K562 (cell line): ENCODE data around the gene CNTFR. TPM values are rescaled to one million over a fixed set of nuclear protein-coding genes. Genes with fewer than 3 reads are reported as not detected.

Source experiments
- FOXJ2 ChIP-seq: fragments of 200-800 bp; sonication (Bioruptor generic); IDR thresholded peaks from 2 replicates; pipeline ENCODE4 v1.6.1; 2016; ENCODE audit warnings: missing genetic modification characterization, missing compliant biosample characterization
- FOXK1 ChIP-seq: sonication (generic); formaldehyde crosslinking; IDR thresholded peaks from 2 replicates; pipeline ENCODE4 v1.8.0; 2022; ENCODE audit warnings: missing genetic modification reagents, mild to moderate bottlenecking, borderline replicate concordance
- KAT8 ChIP-seq: fragments of 450-650 bp; IDR thresholded peaks from 2 replicates; pipeline ENCODE4 v1.6.1; 2016; ENCODE audit warnings: low read depth, mild to moderate bottlenecking
- KLF13 ChIP-seq: fragments of 450-650 bp; IDR thresholded peaks from 2 replicates; pipeline ENCODE4 v1.6.1; 2016; ENCODE audit warnings: missing genetic modification characterization, low read depth, mild to moderate bottlenecking, missing compliant biosample characterization, moderate library complexity, borderline replicate concordance
- PTBP1 ChIP-seq: fragments of 200-400 bp; formaldehyde crosslinking; IDR thresholded peaks from 2 replicates; pipeline ENCODE4 v1.6.1; 2017; ENCODE audit warnings: low read depth, low read length
- ZBTB7A ChIP-seq: IDR thresholded peaks from 2 replicates; pipeline ENCODE4 v1.6.1; 2011; ENCODE audit warnings: low read depth, mild to moderate bottlenecking, low read length, moderate library complexity, borderline replicate concordance; ENCODE audit not compliant: control insufficient read depth
- ZNF282 ChIP-seq: sonication (generic); formaldehyde crosslinking; IDR thresholded peaks from 2 replicates; pipeline ENCODE4 v1.8.1; 2023; ENCODE audit warnings: missing genetic modification reagents
- ZNF408 ChIP-seq: fragments of 250-450 bp; sonication (Bioruptor Pico); IDR thresholded peaks from 2 replicates; pipeline ENCODE4 v1.4.0; 2020; ENCODE audit warnings: low read depth, mild to moderate bottlenecking, moderate library complexity
- polyA plus RNA-seq, 8 experiments: library from polyadenylated mRNA; depleted of rRNA in 4 of 8; stranded (reverse) in 5 of 8; unstranded in 3 of 8; fragments of >200 nt; fragmentation: Nextera tagmentation in 2 of 8; fragmentation: Illumina TruSeq in 1 of 8; extraction: Ambion mirVana in 2 of 8; extraction: Trizol in 1 of 8; gene quantifications; 2 replicates each; pipeline versions ENCODE4 v1.2.1 to v1.2.3, GENCODE V29; 2011 to 2014; ENCODE audit warnings: inconsistent platforms in 1 of 8, missing spikeins in 1 of 8
- total RNA-seq, 7 experiments: library from RNA; depleted of rRNA in 6 of 7; stranded (reverse); fragments of >200 nt in 6 of 7; fragmentation: Illumina TruSeq in 2 of 7; extraction: Trizol in 2 of 7; gene quantifications; 2 replicates each; pipeline versions ENCODE4 v1.2.1 to v1.2.3, GENCODE V29; 2011 to 2021; ENCODE audit warnings: low replicate concordance in 1 of 7
- TF ChIP-seq, protein P1 (sequence below): fragments of 450-650 bp; IDR thresholded peaks from 2 replicates; pipeline ENCODE4 v1.6.1; 2016; ENCODE audit warnings: mild to moderate bottlenecking, moderate library complexity
- TF ChIP-seq, protein P2 (sequence below): sonication (generic); formaldehyde crosslinking; IDR thresholded peaks from 2 replicates; pipeline ENCODE4 v1.8.0; 2022; ENCODE audit warnings: missing genetic modification reagents, mild to moderate bottlenecking, moderate library complexity, borderline replicate concordance
- TF ChIP-seq, protein P3 (sequence below): fragments of 250-450 bp; sonication (Bioruptor Pico); IDR thresholded peaks from 2 replicates; pipeline ENCODE4 v1.5.1; 2021; ENCODE audit warnings: mild to moderate bottlenecking
- TF ChIP-seq, protein P4 (sequence below): IDR thresholded peaks from 2 replicates; pipeline ENCODE4 v1.6.1; 2011; ENCODE audit warnings: borderline replicate concordance, low read depth, mild to moderate bottlenecking, moderate library complexity, low read length; ENCODE audit not compliant: insufficient read depth, poor library complexity, severe bottlenecking

Gene CNTFR
- total and polyA plus RNA-seq, 9 of the 15 experiments (the other 6 are each of a cell fraction or from before 2014, with no cell fraction given): not detected

DNA sequence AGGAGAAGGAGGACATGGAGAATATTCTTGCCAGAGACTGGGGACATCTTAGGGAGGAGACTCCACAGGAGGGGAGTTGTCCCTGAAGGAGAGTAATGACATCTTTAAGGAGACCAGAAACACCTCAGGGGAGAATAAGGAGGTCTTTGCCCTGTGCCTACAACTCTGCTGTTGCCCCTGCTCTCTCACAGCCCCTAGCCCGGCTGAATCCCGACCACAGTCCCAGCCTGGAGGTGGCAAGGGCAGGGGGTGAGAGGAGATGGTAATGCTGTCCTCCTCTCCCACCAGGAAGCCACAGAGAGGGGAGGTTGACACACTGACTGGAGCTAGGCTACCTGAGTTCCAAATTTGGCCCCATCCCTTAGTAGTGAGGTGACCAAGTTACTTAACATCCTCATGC lies 36.5 kb downstream of the CNTFR start (continued):
- TF ChIP-seq, protein P1, sequence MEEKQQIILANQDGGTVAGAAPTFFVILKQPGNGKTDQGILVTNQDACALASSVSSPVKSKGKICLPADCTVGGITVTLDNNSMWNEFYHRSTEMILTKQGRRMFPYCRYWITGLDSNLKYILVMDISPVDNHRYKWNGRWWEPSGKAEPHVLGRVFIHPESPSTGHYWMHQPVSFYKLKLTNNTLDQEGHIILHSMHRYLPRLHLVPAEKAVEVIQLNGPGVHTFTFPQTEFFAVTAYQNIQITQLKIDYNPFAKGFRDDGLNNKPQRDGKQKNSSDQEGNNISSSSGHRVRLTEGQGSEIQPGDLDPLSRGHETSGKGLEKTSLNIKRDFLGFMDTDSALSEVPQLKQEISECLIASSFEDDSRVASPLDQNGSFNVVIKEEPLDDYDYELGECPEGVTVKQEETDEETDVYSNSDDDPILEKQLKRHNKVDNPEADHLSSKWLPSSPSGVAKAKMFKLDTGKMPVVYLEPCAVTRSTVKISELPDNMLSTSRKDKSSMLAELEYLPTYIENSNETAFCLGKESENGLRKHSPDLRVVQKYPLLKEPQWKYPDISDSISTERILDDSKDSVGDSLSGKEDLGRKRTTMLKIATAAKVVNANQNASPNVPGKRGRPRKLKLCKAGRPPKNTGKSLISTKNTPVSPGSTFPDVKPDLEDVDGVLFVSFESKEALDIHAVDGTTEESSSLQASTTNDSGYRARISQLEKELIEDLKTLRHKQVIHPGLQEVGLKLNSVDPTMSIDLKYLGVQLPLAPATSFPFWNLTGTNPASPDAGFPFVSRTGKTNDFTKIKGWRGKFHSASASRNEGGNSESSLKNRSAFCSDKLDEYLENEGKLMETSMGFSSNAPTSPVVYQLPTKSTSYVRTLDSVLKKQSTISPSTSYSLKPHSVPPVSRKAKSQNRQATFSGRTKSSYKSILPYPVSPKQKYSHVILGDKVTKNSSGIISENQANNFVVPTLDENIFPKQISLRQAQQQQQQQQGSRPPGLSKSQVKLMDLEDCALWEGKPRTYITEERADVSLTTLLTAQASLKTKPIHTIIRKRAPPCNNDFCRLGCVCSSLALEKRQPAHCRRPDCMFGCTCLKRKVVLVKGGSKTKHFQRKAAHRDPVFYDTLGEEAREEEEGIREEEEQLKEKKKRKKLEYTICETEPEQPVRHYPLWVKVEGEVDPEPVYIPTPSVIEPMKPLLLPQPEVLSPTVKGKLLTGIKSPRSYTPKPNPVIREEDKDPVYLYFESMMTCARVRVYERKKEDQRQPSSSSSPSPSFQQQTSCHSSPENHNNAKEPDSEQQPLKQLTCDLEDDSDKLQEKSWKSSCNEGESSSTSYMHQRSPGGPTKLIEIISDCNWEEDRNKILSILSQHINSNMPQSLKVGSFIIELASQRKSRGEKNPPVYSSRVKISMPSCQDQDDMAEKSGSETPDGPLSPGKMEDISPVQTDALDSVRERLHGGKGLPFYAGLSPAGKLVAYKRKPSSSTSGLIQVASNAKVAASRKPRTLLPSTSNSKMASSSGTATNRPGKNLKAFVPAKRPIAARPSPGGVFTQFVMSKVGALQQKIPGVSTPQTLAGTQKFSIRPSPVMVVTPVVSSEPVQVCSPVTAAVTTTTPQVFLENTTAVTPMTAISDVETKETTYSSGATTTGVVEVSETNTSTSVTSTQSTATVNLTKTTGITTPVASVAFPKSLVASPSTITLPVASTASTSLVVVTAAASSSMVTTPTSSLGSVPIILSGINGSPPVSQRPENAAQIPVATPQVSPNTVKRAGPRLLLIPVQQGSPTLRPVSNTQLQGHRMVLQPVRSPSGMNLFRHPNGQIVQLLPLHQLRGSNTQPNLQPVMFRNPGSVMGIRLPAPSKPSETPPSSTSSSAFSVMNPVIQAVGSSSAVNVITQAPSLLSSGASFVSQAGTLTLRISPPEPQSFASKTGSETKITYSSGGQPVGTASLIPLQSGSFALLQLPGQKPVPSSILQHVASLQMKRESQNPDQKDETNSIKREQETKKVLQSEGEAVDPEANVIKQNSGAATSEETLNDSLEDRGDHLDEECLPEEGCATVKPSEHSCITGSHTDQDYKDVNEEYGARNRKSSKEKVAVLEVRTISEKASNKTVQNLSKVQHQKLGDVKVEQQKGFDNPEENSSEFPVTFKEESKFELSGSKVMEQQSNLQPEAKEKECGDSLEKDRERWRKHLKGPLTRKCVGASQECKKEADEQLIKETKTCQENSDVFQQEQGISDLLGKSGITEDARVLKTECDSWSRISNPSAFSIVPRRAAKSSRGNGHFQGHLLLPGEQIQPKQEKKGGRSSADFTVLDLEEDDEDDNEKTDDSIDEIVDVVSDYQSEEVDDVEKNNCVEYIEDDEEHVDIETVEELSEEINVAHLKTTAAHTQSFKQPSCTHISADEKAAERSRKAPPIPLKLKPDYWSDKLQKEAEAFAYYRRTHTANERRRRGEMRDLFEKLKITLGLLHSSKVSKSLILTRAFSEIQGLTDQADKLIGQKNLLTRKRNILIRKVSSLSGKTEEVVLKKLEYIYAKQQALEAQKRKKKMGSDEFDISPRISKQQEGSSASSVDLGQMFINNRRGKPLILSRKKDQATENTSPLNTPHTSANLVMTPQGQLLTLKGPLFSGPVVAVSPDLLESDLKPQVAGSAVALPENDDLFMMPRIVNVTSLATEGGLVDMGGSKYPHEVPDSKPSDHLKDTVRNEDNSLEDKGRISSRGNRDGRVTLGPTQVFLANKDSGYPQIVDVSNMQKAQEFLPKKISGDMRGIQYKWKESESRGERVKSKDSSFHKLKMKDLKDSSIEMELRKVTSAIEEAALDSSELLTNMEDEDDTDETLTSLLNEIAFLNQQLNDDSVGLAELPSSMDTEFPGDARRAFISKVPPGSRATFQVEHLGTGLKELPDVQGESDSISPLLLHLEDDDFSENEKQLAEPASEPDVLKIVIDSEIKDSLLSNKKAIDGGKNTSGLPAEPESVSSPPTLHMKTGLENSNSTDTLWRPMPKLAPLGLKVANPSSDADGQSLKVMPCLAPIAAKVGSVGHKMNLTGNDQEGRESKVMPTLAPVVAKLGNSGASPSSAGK: no peak
- TF ChIP-seq ZNF408 (CRISPR knock-in tag) (no peak), FOXK1 (no peak), PTBP1 (no peak), KLF13 (tag) (no peak), FOXJ2 (tag) (no peak), ZBTB7A (no peak), ZNF282 (CRISPR knock-in tag) (no peak), KAT8 (no peak)
- TF ChIP-seq, protein P2, sequence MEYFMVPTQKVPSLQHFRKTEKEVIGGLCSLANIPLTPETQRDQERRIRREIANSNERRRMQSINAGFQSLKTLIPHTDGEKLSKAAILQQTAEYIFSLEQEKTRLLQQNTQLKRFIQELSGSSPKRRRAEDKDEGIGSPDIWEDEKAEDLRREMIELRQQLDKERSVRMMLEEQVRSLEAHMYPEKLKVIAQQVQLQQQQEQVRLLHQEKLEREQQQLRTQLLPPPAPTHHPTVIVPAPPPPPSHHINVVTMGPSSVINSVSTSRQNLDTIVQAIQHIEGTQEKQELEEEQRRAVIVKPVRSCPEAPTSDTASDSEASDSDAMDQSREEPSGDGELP: no peak
- TF ChIP-seq, protein P3, sequence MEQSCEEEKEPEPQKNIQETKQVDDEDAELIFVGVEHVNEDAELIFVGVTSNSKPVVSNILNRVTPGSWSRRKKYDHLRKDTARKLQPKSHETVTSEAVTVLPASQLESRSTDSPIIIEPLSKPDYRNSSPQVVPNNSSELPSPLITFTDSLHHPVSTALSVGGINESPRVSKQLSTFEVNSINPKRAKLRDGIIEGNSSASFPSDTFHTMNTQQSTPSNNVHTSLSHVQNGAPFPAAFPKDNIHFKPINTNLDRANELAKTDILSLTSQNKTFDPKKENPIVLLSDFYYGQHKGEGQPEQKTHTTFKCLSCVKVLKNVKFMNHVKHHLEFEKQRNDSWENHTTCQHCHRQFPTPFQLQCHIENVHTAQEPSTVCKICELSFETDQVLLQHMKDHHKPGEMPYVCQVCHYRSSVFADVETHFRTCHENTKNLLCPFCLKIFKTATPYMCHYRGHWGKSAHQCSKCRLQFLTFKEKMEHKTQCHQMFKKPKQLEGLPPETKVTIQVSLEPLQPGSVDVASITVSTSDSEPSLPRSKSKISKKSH (CRISPR knock-in tag): no peak
- TF ChIP-seq, protein P4, sequence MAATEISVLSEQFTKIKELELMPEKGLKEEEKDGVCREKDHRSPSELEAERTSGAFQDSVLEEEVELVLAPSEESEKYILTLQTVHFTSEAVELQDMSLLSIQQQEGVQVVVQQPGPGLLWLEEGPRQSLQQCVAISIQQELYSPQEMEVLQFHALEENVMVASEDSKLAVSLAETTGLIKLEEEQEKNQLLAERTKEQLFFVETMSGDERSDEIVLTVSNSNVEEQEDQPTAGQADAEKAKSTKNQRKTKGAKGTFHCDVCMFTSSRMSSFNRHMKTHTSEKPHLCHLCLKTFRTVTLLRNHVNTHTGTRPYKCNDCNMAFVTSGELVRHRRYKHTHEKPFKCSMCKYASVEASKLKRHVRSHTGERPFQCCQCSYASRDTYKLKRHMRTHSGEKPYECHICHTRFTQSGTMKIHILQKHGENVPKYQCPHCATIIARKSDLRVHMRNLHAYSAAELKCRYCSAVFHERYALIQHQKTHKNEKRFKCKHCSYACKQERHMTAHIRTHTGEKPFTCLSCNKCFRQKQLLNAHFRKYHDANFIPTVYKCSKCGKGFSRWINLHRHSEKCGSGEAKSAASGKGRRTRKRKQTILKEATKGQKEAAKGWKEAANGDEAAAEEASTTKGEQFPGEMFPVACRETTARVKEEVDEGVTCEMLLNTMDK: no peak
- TF ChIP-seq, all 486 proteins: peak for 0
